GM19463 (cell line): ENCODE data around the gene MST1.
"Not testable (repeated sequence)": the region's sequence is repeated elsewhere in the genome, so short reads cannot be mapped to it uniquely, and the experiment has no call there.

Source experiments
- ATAC-seq: cut with Tn5 transposase; IDR thresholded peaks from one replicate; pipeline ENCODE4 v1.9.1; 2021; ENCODE audit warnings: mild to moderate bottlenecking, moderate library complexity; ENCODE audit not compliant: unreplicated experiment

MST1 gene

GRCh38 chr3:49701388-49702077 is 12.3 kb upstream of the MST1 start:
- no peak for ATAC-seq

DNA sequence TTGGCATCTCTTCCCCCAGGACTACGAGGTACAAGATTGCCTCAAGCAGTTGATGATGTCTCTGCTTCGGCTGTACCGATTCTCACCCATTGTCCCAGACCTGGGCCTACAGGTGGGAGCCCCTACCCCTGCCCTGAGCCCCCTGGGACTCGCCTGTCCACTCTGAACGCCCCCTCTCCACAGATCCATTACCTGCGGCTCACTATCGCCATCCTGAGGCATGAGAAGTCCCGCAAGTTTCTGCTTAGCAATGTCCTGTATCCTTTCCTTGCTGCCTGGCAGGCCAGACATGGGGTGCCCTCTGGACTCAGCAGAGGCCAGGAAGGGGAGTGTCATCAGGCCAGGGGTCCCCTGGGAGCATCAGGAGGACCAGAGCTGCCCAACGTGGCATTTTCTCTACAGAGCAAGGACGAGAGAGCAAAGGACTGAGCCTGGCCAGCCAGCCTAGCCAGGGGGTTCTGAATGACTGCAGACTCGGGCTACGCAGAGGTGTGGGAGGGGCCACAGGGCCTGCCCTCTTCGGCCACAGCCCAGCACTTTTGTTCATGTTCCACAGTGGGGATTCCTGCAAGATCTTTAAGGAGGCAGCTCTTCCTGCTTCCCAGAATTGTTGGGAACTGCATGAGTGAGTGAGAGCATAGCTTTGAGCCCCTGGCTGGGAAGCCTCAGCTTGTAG is 11.3 kb upstream of the MST1 start:
- ATAC-seq = no peak

- no peak for ATAC-seq
These were observed 10.7 kb upstream of the MST1 start for GRCh38 chr3:49700014-49700413.

- no peak for ATAC-seq
These were observed 10.2 kb upstream of the MST1 start for GRCh38 chr3:49699281-49699979.

DNA sequence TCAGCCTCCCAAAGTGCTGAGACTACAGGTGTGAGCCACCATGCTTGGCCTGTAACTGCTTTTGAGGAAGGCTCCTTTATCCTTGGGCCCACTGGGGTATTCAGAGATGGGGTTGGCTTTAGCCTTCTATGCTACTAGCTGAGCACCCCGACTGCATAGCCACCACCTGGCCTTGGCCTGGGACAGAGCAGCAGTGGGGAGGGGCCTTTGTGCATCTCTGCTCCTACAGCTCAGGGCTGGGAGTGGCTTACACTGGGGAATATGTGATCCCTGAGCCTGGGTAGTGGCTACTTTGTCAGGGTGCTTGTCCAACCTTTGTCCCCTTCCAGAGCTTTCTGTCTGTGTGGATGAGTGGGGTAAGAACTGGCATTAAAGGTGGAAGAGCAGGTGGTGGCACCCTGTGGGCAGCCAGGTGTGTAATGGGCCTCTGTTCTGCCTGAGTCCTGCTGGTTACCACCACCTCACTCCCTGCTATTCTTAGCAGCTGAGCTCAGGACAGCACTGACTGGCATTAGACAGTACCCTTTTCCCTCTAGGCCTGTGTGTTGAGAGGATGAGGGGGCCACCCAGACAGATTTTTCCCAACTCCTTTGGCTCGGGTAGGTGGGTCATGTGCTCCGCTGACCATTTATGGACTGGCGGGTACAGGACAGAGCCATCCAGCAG is 6.2 kb upstream of the MST1 start:
- not testable (repeated sequence) for ATAC-seq

- ATAC-seq = not testable (repeated sequence)
These were observed 5.3 kb upstream of the MST1 start for GRCh38 chr3:49694409-49695070.

DNA sequence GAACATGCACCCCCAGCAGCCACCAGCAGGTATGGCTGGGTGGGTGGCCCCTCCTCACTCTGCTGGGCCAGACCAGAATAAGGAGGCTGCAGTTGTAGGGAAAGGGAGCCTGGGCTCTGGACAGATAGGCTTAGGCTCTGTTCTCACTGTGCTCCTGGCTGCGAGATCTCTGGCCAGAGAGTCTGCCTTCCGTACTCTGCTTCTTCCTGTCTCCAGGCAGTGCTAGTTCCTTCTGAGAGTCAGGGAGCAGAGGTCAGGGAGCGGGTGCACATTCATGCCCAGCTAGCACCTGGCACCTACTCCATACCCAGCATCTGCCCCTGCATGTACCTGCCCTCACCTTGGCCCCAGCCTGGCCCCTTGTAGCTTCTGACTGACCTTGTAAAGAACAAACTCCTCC is 2.2 kb upstream of the MST1 start:
- not testable (repeated sequence) for ATAC-seq

- not testable (repeated sequence) for ATAC-seq
These were observed 1.6 kb upstream of the MST1 start for GRCh38 chr3:49690856-49691255.

DNA sequence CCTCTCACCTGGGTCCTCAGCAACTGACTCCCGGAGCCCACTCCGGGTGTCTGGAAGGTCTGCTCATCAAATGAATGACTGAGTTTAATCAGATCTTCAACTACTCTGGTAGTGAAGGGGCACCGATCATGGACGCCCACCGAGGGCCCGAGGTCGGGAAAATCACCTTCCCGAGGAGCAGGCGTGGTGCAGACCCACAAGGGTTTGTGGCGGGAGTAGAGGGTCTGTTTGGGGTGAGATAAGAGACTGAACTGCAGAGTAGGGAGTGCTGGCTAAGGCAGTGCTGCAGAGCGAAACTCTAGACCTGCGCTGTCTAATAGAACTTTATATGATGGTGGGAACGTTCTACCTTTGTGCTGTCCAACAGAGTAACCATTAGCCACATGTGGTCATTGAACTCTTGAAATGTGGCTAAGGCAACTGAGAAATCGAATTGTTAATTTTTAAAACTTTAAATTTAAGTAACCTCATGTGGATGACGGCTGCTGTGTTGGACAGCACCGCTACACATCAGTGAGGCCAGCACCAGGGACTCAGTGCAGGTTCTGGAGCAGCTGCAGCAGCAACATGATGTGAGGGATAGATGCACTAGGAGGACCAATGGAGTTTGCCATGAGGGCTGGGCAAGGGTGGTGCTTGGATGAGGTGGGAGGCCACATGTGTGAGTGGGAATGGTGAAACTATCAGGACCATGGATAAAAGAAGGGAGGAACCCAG is 792 bp upstream of the MST1 start:
- ATAC-seq = not testable (repeated sequence)

GRCh38 chr3:49688338-49689045 is 782 bp downstream of the MST1 start:
- peak; percentile 11 for ATAC-seq

GRCh38 chr3:49687424-49687795 is 1.9 kb downstream of the MST1 start:
- ATAC-seq = not testable (repeated sequence)

DNA sequence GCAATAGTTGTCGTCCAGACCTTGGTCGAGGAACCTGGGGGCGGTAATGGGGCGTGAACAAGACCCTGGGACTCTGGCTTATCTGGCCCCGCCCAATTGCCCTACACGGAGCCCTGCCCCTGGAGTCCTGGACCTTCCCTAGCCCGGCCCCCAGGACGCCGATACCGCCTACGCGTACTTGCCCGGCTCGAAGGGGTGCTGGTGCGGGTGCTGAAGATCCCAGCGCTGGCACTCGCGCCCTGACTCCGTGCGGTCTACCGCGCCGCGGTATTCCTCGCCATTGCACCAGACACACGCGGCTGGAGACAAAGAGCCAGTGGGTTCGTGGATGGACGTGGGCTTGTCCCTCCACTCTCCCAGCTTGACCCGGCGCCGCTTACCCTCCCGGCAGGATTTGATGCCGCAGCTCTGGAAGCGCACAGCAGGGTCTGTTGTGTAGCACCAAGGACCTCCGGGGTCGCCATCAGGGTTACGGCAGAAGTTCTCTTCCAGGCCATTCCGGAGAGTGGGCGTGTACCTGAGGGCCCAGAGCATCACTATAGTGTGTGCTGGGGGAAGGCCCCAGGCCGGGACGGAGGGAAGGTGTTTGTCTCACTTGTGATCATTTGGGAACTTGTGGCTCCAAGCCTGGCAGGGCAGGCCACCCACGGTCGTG is 2.4 kb downstream of the MST1 start:
- ATAC-seq = not testable (repeated sequence)

DNA sequence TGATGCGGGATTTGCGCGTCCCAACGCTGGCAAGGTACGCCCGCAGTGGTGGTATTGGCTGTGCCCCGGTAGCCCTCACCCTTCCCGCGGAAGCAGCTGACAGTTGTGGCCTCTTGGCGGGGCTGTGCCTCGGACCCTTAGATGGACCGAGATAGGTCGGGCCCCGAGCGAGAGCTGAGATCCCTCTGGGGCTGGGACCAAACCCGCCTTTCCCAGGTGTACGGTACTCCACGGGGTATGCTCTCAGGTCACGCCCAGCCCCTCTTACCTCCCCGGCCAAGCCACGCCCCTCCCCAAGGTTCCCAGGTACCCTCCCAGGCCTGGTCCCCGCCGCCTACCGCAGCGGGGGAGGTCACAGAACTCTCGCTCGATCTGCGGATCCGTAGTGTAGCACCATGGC is 2.9 kb downstream of the MST1 start:
- not testable (repeated sequence) for ATAC-seq

- not testable (repeated sequence) for ATAC-seq
These were observed 3.4 kb downstream of the MST1 start for GRCh38 chr3:49685846-49686245.

GRCh38 chr3:49685103-49685502 is 4.2 kb downstream of the MST1 start:
- ATAC-seq = not testable (repeated sequence)

DNA sequence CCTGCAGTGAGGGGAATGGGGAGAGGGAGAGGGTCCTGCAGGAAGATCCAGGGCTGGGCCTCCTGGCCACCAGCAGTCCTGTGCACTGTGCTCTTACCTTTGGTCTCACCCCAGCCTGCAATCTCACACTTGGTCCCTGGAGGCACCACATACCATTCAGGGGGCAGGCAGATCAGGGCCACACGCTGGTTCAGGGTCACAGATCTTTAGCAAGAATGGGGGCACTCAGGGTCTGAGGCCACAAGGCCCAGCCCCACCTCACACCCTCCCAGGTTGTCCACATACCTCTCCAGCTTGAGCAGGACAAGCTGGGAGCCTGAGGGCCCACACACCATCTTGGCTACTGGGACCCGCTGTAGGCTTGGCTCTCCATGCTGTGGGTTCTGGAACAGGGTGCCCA is 4.8 kb downstream of the MST1 start:
- ATAC-seq = not testable (repeated sequence)

DNA sequence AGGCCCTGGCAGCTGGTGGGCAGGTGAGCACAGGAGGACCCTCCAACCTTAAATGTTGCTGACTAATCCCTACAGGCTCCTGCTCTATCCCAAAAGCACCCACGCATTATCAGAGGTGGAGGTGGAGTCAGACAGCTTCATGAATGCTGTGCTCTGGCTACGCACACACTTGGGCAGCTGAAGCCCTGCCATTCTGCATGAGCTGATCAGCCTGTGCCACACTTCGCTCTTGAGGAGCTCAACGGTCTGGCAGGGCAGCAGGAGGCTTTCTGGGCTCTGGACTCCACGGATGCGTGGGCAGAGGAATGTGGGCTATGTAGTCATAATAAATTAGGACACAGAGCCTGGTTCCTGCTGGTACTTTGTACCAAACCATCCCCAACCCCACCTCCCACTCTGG is 6.1 kb downstream of the MST1 start:
- ATAC-seq = no peak

DNA sequence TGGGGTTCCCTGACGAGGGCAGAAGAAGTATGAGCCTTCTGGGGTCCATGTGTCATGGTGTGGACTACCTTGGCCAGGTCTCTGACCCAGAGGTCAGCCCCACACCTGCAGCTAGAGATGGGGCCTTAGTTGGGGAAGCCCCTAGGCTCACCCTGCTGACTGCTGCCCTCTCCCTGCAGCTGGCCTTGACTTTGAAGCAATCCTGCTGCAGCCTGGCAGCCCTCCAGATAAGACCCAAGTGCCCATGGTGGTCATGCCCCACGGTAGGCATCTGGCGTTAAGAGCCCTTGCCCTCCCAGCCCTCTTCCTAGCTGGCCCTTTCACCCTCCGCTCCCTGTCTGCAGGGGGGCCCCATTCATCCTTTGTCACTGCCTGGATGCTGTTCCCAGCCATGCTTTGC is 7.7 kb downstream of the MST1 start:
- no peak for ATAC-seq

- no peak for ATAC-seq
These were observed 8.1 kb downstream of the MST1 start for GRCh38 chr3:49681232-49681522.
